CD4-positive, alpha-beta memory T cell (primary cell): ENCODE measurements around the gene FN3KRP. TPM values are rescaled to one million over a fixed set of nuclear protein-coding genes. Genes with fewer than 3 reads are reported as not detected.

ENCODE experiments used
- CTCF ChIA-PET: fragments of 350-600 bp; sonication (Branson Sonifier 250); formaldehyde crosslinking; loops from one replicate; lab custom pipeline; 2021; ENCODE audit warnings: inconsistent platforms; ENCODE audit not compliant: partially characterized antibody; lab: Charles Lee
- POLR2A ChIA-PET: fragments of 350-600 bp; sonication (Branson Sonifier 250); formaldehyde crosslinking; loops from one replicate; lab custom pipeline; 2021; ENCODE audit not compliant: partially characterized antibody; lab: Charles Lee
- DNase-seq, 5 donors: peaks; one replicate each; pipeline versions ENCODE4 v3.0.0 to v3.0.0-alpha.2; 2020 to 2022; ENCODE audit warnings: mixed read lengths in 1 of 5
- H3K27ac ChIP-seq: one replicate; pipeline ENCODE4 v1.7.0; 2013; ENCODE audit warnings: low read depth, low read length
- H3K27me3 ChIP-seq: 2 replicates; pipeline ENCODE4 v1.7.0; 2013; ENCODE audit warnings: mild to moderate bottlenecking, low read length, moderate library complexity; ENCODE audit not compliant: insufficient read depth
- H3K36me3 ChIP-seq: 2 replicates; pipeline ENCODE4 v1.7.0; 2013; ENCODE audit warnings: mild to moderate bottlenecking, low read length, moderate library complexity; ENCODE audit not compliant: insufficient read depth
- H3K4me1 ChIP-seq: 2 replicates; pipeline ENCODE4 v1.7.0; 2013; ENCODE audit warnings: mild to moderate bottlenecking, low read length, moderate library complexity; ENCODE audit not compliant: insufficient read depth
- H3K4me3 ChIP-seq, 2 donors: one replicate each; pipeline ENCODE4 v1.7.0; 2013; ENCODE audit warnings: low read length in 2 of 2, mild to moderate bottlenecking in 1 of 2
- H3K9me3 ChIP-seq, 2 donors: one replicate each; pipeline ENCODE4 v1.7.0; 2013; ENCODE audit warnings: low read length in 2 of 2, control low read depth in 1 of 2; ENCODE audit not compliant: control insufficient read depth in 1 of 2
- H3K27ac Mint-ChIP-seq, 7 donors: one replicate each; pipeline ENCODE4 v1.8.0; 2020 to 2021; ENCODE audit warnings: mixed read lengths in 7 of 7, mild to moderate bottlenecking in 6 of 7, inconsistent platforms in 3 of 7, moderate library complexity in 3 of 7
- H3K27me3 Mint-ChIP-seq, 2 donors: one replicate each; pipeline ENCODE4 v1.8.0; 2020 to 2021; ENCODE audit warnings: mixed read lengths in 2 of 2
- H3K36me3 Mint-ChIP-seq, 2 donors: one replicate each; pipeline ENCODE4 v1.8.0; 2020 to 2021; ENCODE audit warnings: mixed read lengths in 2 of 2, inconsistent platforms in 1 of 2, mild to moderate bottlenecking in 1 of 2
- H3K4me1 Mint-ChIP-seq, 4 donors: one replicate each; pipeline ENCODE4 v1.8.0; 2020 to 2021; ENCODE audit warnings: mixed read lengths in 4 of 4, mild to moderate bottlenecking in 1 of 4
- H3K4me3 Mint-ChIP-seq, 8 donors: one replicate each; pipeline ENCODE4 v1.8.0; 2020 to 2021; ENCODE audit warnings: mixed read lengths in 8 of 8, mild to moderate bottlenecking in 7 of 8, moderate library complexity in 6 of 8, inconsistent platforms in 3 of 8
- H3K9me3 Mint-ChIP-seq, 8 donors: one replicate each; pipeline ENCODE4 v1.8.0; 2020 to 2021; ENCODE audit warnings: mixed read lengths in 8 of 8, mild to moderate bottlenecking in 5 of 8, inconsistent platforms in 3 of 8, moderate library complexity in 1 of 8
- intact Hi-C: fragments of 100-400 bp; cut with micrococcal nuclease; formaldehyde crosslinking; loops from one replicate; pipeline ENCODE4 v1.15.1; 2023
- polyA plus RNA-seq, 2 donors: library from polyadenylated mRNA; unstranded; fragments of 300-500 nt; fragmentation: Illumina TruSeq; gene quantifications; one replicate each; pipeline ENCODE4 v1.2.3, GENCODE V29; 2021
- total RNA-seq, 2 experiments: library from RNA; stranded (reverse); gene quantifications; one replicate each; pipeline ENCODE4 v1.2.3, GENCODE V29; 2021

Gene FN3KRP
- total and polyA plus RNA-seq, 4 experiments from 2014 or later: 24.6 to 65.2 (median 37.1) TPM

DNA sequence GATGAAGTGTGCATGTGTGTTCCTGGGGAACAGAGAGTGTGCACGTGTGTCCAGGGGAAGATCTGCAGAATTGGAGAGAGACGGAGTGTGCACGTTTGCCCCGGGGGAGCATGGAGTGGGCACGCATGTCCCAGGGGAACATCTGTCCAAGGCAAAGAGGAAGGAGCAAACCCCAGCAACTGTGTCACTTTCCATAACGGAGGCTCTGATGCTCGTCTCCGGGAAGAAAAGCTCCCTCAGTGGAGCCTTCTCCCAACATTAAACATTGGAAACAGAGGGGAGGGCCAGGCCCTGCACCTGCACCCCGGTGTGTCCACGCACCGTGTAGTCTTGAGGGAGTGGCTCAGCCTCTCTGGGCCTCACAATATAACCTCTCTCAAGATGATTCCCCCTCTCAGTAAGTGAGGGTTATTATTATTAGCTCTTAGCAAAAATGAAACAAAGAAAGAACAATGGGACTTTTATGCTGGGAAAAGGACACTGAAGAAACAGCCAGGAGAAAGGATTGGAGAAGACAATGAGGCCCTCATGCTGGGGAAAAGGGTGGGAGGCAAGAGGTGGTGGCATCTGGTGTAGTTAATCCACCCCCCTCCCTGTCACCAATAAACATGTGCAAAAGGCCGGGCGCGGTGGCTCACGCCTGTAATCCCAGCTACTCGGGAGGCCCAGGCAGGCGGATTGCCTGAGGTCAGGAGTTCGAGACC is 25.6 kb upstream of the FN3KRP start:
- no peak for DNase-seq
- ChIA-PET CTCF (interaction anchor here (0.6 kb wide), 1 partner anchor 43 kb away, joined by 3 read pairs; no protein-coding TSS in a partner anchor), POLR2A (no interaction called here)
- Mint-ChIP-seq H3K4me3 (no peak overlapping the region), H3K27me3 (no peaks in the 10 kb centered on the region), H3K27ac (no peak overlapping the region), H3K4me1 (no peaks in the 10 kb centered on the region), H3K36me3 (peaks cover 2 to 20% of the 10 kb centered on the region in 2 donors), H3K9me3 (peaks cover 0 to 17% (median 10%) of the 10 kb centered on the region in 8 donors)
- H3K4me3 ChIP-seq: no peak overlapping the region
- intact Hi-C loops: no loop called here
- no peaks in the 10 kb centered on the region for H3K27me3 ChIP-seq
- no peaks in the 10 kb centered on the region for H3K4me1 ChIP-seq
- H3K36me3 ChIP-seq: no peaks in the 10 kb centered on the region
- peaks cover 0 to 6% of the 10 kb centered on the region in 2 donors for H3K9me3 ChIP-seq
- H3K27ac ChIP-seq: no peak overlapping the region

DNA sequence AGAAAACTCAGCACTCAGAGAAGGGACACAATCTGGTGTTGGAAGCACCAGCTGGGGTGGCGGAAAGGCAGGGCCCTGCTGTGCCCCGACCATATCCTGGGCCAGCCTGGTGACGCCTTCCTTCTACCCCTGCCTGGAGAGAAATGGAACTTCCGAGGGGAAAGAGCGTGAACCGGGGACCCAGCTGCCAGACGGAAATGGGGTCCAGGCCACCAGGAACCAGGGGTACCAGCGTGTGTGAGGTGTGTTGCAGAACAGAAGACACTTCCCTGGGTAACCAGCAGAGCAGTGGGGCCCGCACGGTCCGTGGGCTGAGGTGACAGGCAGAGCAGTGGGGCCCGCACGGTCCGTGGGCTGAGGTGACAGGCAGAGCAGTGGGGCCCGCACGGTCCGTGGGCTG is 24.8 kb upstream of the FN3KRP start:
- Histone ChIP-seq H3K9me3 (peaks cover 0 to 6% of the 10 kb centered on the region in 2 donors), H3K27me3 (no peaks in the 10 kb centered on the region), H3K27ac (no peak overlapping the region), H3K36me3 (no peaks in the 10 kb centered on the region), H3K4me1 (no peaks in the 10 kb centered on the region), H3K4me3 (no peak overlapping the region)
- Mint-ChIP-seq H3K9me3 (peaks cover 0 to 18% (median 10%) of the 10 kb centered on the region in 8 donors), H3K36me3 (peaks cover 2 to 20% of the 10 kb centered on the region in 2 donors), H3K4me1 (peaks cover 0 to under 1% (median under 1%) of the 10 kb centered on the region in 4 donors), H3K27ac (no peak overlapping the region), H3K27me3 (no peaks in the 10 kb centered on the region), H3K4me3 (no peak overlapping the region)
- no peak for DNase-seq
- POLR2A ChIA-PET: no interaction called here
- intact Hi-C loops: no loop called here
- CTCF ChIA-PET: no interaction called here

DNA sequence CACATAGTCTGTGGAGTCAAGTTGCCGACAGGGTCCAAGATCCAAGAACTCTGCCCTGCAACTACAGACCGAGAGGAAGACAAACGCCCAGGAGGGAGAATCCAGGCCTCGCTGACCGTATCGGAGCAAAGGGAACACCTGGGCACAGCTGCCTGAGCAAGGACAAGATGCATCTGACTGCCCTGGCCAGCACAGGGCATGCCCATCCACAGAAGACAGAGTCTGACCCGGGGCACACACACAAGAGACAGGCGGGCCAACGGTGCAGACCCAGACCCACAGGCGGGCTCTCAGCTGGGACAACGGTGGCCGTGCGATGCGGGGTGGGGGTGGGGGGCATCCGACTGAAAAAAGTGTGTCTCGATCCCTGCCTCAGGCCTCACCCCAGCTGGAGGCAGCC is 24.2 kb upstream of the FN3KRP start:
- H3K4me1 Mint-ChIP-seq: peaks cover 0 to 6% (median 3%) of the 10 kb centered on the region in 4 donors
- peaks cover 0 to 18% (median 10%) of the 10 kb centered on the region in 8 donors for H3K9me3 Mint-ChIP-seq
- Histone ChIP-seq H3K9me3 (peaks cover 0 to 6% of the 10 kb centered on the region in 2 donors), H3K27ac (no peak overlapping the region), H3K36me3 (no peaks in the 10 kb centered on the region), H3K27me3 (no peaks in the 10 kb centered on the region), H3K4me1 (peaks cover 4% of the 10 kb centered on the region), H3K4me3 (no peak overlapping the region)
- no peak for DNase-seq
- no peak overlapping the region for H3K27ac Mint-ChIP-seq
- no peak overlapping the region for H3K4me3 Mint-ChIP-seq
- no peaks in the 10 kb centered on the region for H3K27me3 Mint-ChIP-seq
- ChIA-PET POLR2A (no interaction called here), CTCF (no interaction called here)
- intact Hi-C loops: no loop called here
- H3K36me3 Mint-ChIP-seq: peaks cover 2 to 20% of the 10 kb centered on the region in 2 donors

DNA sequence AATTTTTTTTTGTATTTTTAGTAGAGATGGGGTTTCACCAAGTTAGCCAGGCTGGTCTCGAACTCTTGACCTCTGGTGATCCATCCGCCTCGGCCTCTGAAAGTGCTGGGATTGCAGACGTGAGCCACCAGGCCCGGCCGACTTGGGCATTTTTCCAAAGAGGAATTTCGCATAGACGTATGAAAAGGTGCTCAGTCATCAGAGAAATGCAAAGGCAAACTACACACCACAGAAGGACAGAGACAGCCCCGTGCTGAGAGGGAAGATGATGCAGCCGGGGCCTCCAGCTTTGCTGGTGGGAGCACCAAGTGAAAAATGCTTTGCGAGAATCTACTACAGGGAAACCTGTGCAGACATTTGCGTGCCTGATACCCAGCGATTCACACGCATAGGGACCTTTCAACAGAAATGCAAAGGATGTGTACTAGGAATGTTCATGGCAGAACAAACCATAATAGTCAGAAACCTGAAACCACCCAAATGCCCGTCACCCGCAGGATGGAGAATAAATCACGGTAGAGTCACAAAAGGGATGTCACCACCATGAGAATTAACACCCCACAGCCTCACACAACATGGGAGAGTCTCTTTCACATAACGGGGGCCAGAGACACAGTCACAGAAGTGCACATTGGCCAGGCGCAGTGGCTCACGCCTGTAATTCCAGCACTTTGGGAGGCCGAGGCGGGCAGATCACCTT is 23.2 kb upstream of the FN3KRP start:
- peaks cover 8% of the 10 kb centered on the region for H3K4me1 ChIP-seq
- H3K36me3 ChIP-seq: no peaks in the 10 kb centered on the region
- Mint-ChIP-seq H3K4me3 (peak overlapping the region in 1 of 8 donors; percentile 9), H3K9me3 (peaks cover 0 to 18% (median 10%) of the 10 kb centered on the region in 8 donors), H3K27ac (no peak overlapping the region), H3K36me3 (peaks cover 2 to 20% of the 10 kb centered on the region in 2 donors), H3K4me1 (peaks cover 0 to 8% (median 4%) of the 10 kb centered on the region in 4 donors), H3K27me3 (no peaks in the 10 kb centered on the region)
- ChIA-PET CTCF (no interaction called here), POLR2A (no interaction called here)
- intact Hi-C loops: no loop called here
- H3K4me3 ChIP-seq: no peak overlapping the region
- H3K27me3 ChIP-seq: no peaks in the 10 kb centered on the region
- no peak overlapping the region for H3K27ac ChIP-seq
- H3K9me3 ChIP-seq: peaks cover 0 to 6% of the 10 kb centered on the region in 2 donors
- no peak for DNase-seq

DNA sequence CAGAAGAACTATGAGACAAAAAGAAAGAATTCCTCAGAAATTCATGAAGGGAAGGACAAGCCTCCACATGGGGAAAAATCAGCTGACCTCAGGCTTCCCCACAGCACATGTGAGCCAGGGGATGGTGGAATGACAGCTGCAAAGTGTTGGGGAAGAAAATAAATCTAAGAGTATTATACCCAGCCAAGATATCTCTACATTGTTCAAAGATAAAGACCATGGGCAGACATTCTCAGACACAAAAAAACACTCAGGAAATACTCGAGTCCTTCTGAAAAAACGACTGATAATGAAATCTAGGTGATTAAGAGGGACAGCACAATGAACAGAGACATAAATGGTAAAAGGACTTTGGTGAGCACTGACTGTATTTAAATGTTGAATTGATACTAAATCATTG is 21.9 kb upstream of the FN3KRP start:
- ChIA-PET CTCF (no interaction called here), POLR2A (no interaction called here)
- H3K4me1 Mint-ChIP-seq: peaks cover 4 to 14% (median 10%) of the 10 kb centered on the region in 4 donors
- Histone ChIP-seq H3K4me3 (no peak overlapping the region), H3K9me3 (peaks cover 0 to 6% of the 10 kb centered on the region in 2 donors), H3K36me3 (no peaks in the 10 kb centered on the region), H3K27me3 (no peaks in the 10 kb centered on the region), H3K4me1 (peaks cover 13% of the 10 kb centered on the region), H3K27ac (no peak overlapping the region)
- intact Hi-C loops: no loop called here
- peak overlapping the region in 2 of 8 donors; percentile 24 to 26 for H3K4me3 Mint-ChIP-seq
- H3K9me3 Mint-ChIP-seq: peaks cover 0 to 18% (median 10%) of the 10 kb centered on the region in 8 donors
- no peak for DNase-seq
- peaks cover 4 to 20% of the 10 kb centered on the region in 2 donors for H3K36me3 Mint-ChIP-seq
- H3K27me3 Mint-ChIP-seq: no peaks in the 10 kb centered on the region
- H3K27ac Mint-ChIP-seq: no peak overlapping the region

DNA sequence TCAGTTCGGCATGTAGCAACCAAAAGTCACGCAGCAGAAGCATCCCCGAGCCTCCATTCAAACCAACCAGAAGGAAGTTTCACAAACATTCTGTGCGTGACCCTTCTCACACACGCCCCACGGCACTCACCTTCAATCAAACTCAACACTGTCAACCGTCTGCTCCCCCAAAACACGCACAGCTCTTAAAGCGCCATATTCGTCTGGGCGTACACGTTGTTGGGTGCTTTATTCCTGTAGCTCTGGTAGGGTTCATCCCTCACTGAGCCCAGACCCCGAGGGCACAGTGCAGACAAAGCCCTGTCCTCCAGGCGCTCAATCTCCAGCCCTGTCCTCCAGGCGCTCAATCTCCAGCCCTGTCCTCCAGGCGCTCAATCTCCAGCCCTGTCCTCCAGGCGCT is 20.2 kb upstream of the FN3KRP start:
- no peak overlapping the region for H3K27ac Mint-ChIP-seq
- no peak overlapping the region for H3K4me3 ChIP-seq
- intact Hi-C loops: no loop called here
- H3K9me3 ChIP-seq: peaks cover 0 to 6% of the 10 kb centered on the region in 2 donors
- DNase-seq: no peak
- peak overlapping the region in 7 of 8 donors; percentile 15 to 69 (median 48) for H3K4me3 Mint-ChIP-seq
- peaks cover 2 to 11% of the 10 kb centered on the region in 2 donors for H3K36me3 Mint-ChIP-seq
- H3K27me3 Mint-ChIP-seq: no peaks in the 10 kb centered on the region
- no peaks in the 10 kb centered on the region for H3K36me3 ChIP-seq
- H3K4me1 ChIP-seq: peaks cover 13% of the 10 kb centered on the region
- CTCF ChIA-PET: no interaction called here
- H3K9me3 Mint-ChIP-seq: peaks cover 0 to 18% (median 10%) of the 10 kb centered on the region in 8 donors
- H3K27ac ChIP-seq: no peak overlapping the region
- no peaks in the 10 kb centered on the region for H3K27me3 ChIP-seq
- POLR2A ChIA-PET: no interaction called here
- peaks cover 4 to 15% (median 10%) of the 10 kb centered on the region in 4 donors for H3K4me1 Mint-ChIP-seq
